Measurements from ENCODE around the gene MYLK. TPM values are rescaled to one million over a fixed set of nuclear protein-coding genes. Genes with fewer than 3 reads are reported as not detected.

The MYLK gene
- total RNA-seq, 1 donor, result 807 TPM

DNA sequence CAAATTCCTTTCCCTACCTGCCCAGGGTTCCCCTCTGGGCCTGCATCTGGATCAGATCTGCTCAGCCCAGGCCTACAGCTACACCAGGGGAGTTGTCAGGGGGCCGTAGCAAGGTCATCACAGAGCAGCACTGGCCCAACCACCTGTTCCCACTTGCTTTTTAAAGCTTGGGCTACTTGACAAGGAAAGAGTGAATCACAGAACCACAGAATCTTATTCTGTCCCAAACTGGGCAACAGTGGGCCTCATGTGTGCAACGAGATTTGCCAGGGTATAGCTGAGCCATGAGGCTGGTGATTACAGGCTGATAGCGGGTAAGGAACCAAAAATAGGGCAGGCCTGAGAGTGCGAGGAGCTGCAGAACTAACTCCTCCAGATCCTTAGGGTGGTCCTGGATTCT lies 66.7 kb downstream of the MYLK start:
- TF ChIP-seq, protein P1, sequence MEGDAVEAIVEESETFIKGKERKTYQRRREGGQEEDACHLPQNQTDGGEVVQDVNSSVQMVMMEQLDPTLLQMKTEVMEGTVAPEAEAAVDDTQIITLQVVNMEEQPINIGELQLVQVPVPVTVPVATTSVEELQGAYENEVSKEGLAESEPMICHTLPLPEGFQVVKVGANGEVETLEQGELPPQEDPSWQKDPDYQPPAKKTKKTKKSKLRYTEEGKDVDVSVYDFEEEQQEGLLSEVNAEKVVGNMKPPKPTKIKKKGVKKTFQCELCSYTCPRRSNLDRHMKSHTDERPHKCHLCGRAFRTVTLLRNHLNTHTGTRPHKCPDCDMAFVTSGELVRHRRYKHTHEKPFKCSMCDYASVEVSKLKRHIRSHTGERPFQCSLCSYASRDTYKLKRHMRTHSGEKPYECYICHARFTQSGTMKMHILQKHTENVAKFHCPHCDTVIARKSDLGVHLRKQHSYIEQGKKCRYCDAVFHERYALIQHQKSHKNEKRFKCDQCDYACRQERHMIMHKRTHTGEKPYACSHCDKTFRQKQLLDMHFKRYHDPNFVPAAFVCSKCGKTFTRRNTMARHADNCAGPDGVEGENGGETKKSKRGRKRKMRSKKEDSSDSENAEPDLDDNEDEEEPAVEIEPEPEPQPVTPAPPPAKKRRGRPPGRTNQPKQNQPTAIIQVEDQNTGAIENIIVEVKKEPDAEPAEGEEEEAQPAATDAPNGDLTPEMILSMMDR (IDR thresholded peaks at IDR 0.05; ENCODE audit: insufficient read depth, low read depth, low read length), result no peak
- no peak for DNase-seq (ENCODE audit: low read depth)
- no peak overlapping the region for H3K4me3 ChIP-seq (ENCODE audit: low read depth, low read length)

DNA sequence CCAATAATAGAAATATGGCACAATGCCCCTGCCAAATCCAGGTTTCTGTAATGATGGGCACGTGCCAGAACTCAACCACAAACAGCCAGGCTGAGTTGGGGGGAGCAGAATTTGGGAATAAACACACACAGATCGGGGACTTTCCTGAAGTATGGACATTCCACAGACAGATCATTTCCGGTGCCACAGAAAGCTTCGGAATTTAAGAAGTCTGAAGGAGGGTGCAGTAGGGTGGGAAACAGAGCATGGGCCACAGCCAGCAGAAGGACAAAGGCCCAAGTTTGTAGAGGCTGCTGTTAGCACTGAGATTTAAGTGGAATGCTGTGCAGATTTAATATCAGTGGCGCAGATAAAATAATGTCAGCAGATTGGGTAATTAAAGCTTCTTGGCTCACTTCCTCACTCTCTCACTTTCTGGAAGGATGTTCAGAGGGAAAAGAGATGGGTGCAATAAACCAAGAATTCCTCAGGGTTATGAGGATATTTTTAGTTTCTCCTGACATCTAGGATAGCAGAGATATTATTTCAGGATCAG lies 67.4 kb downstream of the MYLK start:
- DNase-seq (ENCODE audit: low read depth), result peak; percentile 81
- TF ChIP-seq, protein P1 (IDR thresholded peaks at IDR 0.05; ENCODE audit: insufficient read depth, low read depth, low read length), result no peak
- H3K4me3 ChIP-seq (ENCODE audit: low read depth, low read length), result no peak overlapping the region

DNA sequence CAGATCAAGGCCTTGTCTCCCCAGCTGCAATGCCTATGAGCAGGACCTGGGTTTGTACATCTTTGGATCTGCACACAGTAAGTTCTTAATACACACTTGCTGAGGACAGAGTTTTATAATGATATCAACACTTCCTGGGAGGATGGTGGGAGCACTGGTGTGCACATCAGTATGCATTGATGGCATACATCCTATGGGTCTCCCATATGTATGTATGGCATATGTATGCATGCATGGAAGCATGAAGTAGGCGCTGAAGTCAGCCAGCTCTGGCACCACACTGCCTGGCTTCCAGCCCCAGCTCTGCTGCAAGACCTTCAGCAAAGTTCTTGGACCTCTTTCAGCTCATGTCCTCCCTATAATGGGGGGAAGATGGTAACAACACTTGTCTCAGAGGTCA lies 68.2 kb downstream of the MYLK start:
- H3K4me3 ChIP-seq (ENCODE audit: low read depth, low read length), result no peak overlapping the region
- TF ChIP-seq, protein P1 (IDR thresholded peaks at IDR 0.05; ENCODE audit: insufficient read depth, low read depth, low read length), result no peak
- DNase-seq (ENCODE audit: low read depth), result no peak

DNA sequence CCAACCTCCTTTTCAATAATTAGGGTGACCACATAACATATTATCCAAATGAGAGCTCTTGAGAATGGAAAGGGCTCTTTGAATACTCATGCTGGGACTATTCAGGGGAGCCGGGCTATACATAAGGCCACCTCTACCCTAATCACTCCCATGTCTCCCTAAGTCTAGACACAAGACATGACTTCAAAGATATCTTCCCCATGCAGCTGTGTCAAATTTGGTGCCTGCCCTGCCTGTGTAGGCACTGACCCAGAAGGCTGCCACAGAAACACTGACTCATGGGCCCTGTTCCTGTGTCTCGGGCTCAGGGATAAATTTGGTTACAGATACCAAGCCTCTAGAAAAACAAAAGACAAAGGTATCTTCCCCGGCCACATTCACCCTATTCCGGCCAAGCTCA lies 70.3 kb downstream of the MYLK start:
- TF ChIP-seq, protein P1 (IDR thresholded peaks at IDR 0.05; ENCODE audit: insufficient read depth, low read depth, low read length), result no peak
- H3K4me3 ChIP-seq (ENCODE audit: low read depth, low read length), result no peak overlapping the region
- DNase-seq (ENCODE audit: low read depth), result no peak

DNA sequence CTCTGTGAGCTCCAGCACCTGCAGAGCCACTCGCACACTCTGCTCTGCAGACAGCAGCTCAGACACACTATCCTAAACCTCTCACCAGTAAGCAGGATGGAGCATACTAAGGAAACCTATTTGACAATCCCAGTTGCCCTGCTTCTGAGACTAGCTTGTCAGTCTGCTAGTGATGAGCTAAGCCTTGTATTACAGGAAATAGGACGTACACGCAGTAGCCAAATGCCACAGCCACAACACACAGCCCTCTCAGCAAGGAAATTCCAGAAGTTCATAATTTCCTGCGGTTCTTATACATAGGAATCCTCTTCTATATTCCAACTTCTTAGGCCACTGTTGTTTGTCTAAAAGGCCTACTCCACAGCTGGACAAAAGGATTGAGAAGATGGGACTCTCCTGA lies 74.5 kb downstream of the MYLK start:
- H3K4me3 ChIP-seq (ENCODE audit: low read depth, low read length), result no peak overlapping the region
- TF ChIP-seq, protein P1 (IDR thresholded peaks at IDR 0.05; ENCODE audit: insufficient read depth, low read depth, low read length), result no peak
- no peak for DNase-seq (ENCODE audit: low read depth)

DNA sequence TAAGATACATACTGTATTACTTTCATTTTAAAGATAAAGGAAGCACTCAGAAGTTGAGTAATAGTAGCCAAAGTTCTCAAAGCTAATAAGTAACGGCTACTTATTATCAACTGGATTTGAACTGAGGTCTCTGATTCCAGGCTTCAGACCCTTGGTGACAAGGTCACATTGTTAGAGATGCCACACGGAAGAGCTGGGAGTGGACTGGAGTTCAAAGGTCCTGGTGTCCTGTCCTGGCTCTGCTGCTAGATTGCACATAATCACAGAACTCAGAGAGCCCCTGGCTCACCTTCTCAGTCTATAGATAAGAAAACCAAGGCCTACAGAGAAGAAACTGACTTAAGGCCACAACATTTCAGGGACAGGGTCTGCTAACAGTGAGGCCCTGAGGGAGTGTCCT lies 75.3 kb downstream of the MYLK start:
- TF ChIP-seq, protein P1 (IDR thresholded peaks at IDR 0.05; ENCODE audit: insufficient read depth, low read depth, low read length), result no peak

DNA sequence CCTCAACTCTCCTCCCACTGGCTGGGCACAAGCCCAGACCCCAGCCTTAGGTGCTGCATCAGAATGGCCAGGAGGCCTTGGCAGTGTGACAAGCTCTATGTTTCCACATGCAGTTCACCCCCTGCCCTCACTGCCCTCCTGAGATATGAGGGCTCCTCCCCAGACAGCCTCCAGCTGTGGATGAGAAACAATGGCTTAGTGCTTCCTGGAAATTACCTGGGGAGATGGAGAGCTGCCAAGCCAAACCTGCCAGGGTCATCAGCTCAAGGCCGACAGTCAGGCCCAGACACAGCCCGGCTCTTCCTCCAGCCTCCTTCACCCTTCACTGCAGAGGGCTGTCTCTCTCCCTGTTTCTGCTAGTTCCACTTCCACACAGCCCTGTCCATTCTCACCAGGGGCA lies 76.3 kb downstream of the MYLK start:
- TF ChIP-seq, protein P1 (IDR thresholded peaks at IDR 0.05; ENCODE audit: insufficient read depth, low read depth, low read length), result no peak
- no peak overlapping the region for H3K4me3 ChIP-seq (ENCODE audit: low read depth, low read length)
- DNase-seq (ENCODE audit: low read depth), result no peak

More for the DNA sequence above, 75.3 kb downstream of the MYLK start:
- DNase-seq (ENCODE audit: low read depth), result no peak
- H3K4me3 ChIP-seq (ENCODE audit: low read depth, low read length), result no peak overlapping the region
